ENCODE measurements around the gene ALPI. TPM values are rescaled to one million over a fixed set of nuclear protein-coding genes. Genes with fewer than 3 reads are reported as not detected.

The ALPI gene
- total RNA-seq, 2 donors from 2014 or later: not detected

- Histone ChIP-seq H3K27me3 (replicated peaks; ENCODE audit: insufficient read depth) (no peaks in the 10 kb centered on the region), H3K9me3 (no peaks in the 10 kb centered on the region), H3K36me3 (no peaks in the 10 kb centered on the region), H3K4me3 (no peak overlapping the region), H3K4me1 (ENCODE audit: control insufficient read depth in 1 of 2, low read depth in 2 of 2) (peaks cover 7 to 16% of the 10 kb centered on the region in 2 donors), H3K27ac (no peak overlapping the region)
- ATAC-seq (ENCODE audit: insufficient number of reproducible peaks, low FRiP score, low read depth) (no peak), DNase-seq (ENCODE audit: low spot score) (no peak)
- no peak for TF ChIP-seq CTCF (IDR thresholded peaks at IDR 0.05)
These were observed 49.9 kb downstream of the ALPI start for GRCh38 chr2:232505856-232506255.

GRCh38 chr2:232506709-232507108 lies 50.8 kb downstream of the ALPI start:
- no peak for TF ChIP-seq CTCF (IDR thresholded peaks at IDR 0.05)
- peaks cover 7 to 16% of the 10 kb centered on the region in 2 donors for H3K4me1 ChIP-seq (ENCODE audit: control insufficient read depth in 1 of 2, low read depth in 2 of 2)
- H3K4me3 ChIP-seq: no peak overlapping the region
- H3K27me3 ChIP-seq (replicated peaks; ENCODE audit: insufficient read depth): no peaks in the 10 kb centered on the region
- H3K27ac ChIP-seq: no peak overlapping the region
- ATAC-seq (ENCODE audit: insufficient number of reproducible peaks, low FRiP score, low read depth) (no peak), DNase-seq (ENCODE audit: low spot score) (no peak)
- no peaks in the 10 kb centered on the region for H3K36me3 ChIP-seq
- no peaks in the 10 kb centered on the region for H3K9me3 ChIP-seq

- DNase-seq (ENCODE audit: low spot score) (no peak), ATAC-seq (ENCODE audit: insufficient number of reproducible peaks, low FRiP score, low read depth) (no peak)
- Histone ChIP-seq H3K9me3 (no peaks in the 10 kb centered on the region), H3K27ac (no peak overlapping the region), H3K4me1 (ENCODE audit: control insufficient read depth in 1 of 2, low read depth in 2 of 2) (peaks cover 4 to 9% of the 10 kb centered on the region in 2 donors), H3K36me3 (no peaks in the 10 kb centered on the region), H3K27me3 (replicated peaks; ENCODE audit: insufficient read depth) (no peaks in the 10 kb centered on the region), H3K4me3 (no peak overlapping the region)
- no peak for TF ChIP-seq CTCF (IDR thresholded peaks at IDR 0.05)
These were observed 52.3 kb downstream of the ALPI start for GRCh38 chr2:232508251-232508650.

Other genes starting within 250 kb of the ALPI start
- not detected for gene ALPP, start 77.4 kb upstream of the ALPI start, total RNA-seq
- gene ALPG, start 49.3 kb upstream of the ALPI start, total RNA-seq: not detected
- gene ECEL1, start 31.7 kb downstream of the ALPI start, total RNA-seq: 1 to 10 TPM; 1.6 to 2.8 TPM
- gene PRSS56, start 64.2 kb downstream of the ALPI start, total RNA-seq: not detected
- not detected for gene CHRND, start 70.0 kb downstream of the ALPI start, total RNA-seq
- not detected for gene CHRNG, start 83.5 kb downstream of the ALPI start, total RNA-seq
- gene TIGD1, start 94.4 kb downstream of the ALPI start, total RNA-seq: 1 to 10 TPM; 1.8 to 3.1 TPM
- gene EIF4E2, start 94.5 kb downstream of the ALPI start, total RNA-seq: 10 to 100 TPM; 42.2 to 51.1 TPM
- gene EFHD1, start 177.5 kb downstream of the ALPI start, total RNA-seq: 100 to 1,000 TPM; 111 to 211 TPM
- gene GIGYF2, start 241.2 kb downstream of the ALPI start, total RNA-seq: 100 to 1,000 TPM in 1 of 2 donors, 10 to 100 TPM in 1; 54.7 to 121 TPM

Data from thoracic aorta (tissue), 2 donors.